Stimulated activated naive CD8-positive, alpha-beta T cell treated with anti-CD3 and anti-CD28 coated beads, Interleukin-15, Interleukin-2, amounts not matched to agents 100 ng/mL and 50 ng/mL, for 24 hours (primary cell): ENCODE results near the gene NSMCE3.
"Not testable (repeated sequence)": the region's sequence is repeated elsewhere in the genome, so short reads cannot be mapped to it uniquely, and the experiment has no call there.

Source experiments
- H3K27ac Mint-ChIP-seq: one replicate; pipeline ENCODE4 v1.8.0; 2021; ENCODE audit warnings: mild to moderate bottlenecking, mixed read lengths
- H3K27me3 Mint-ChIP-seq: one replicate; pipeline ENCODE4 v1.8.0; 2021; ENCODE audit warnings: mixed read lengths
- H3K36me3 Mint-ChIP-seq: one replicate; pipeline ENCODE4 v1.8.0; 2021; ENCODE audit warnings: low read depth, mixed read lengths
- H3K4me1 Mint-ChIP-seq: one replicate; pipeline ENCODE4 v1.8.0; 2021; ENCODE audit warnings: low read depth, mixed read lengths
- H3K4me3 Mint-ChIP-seq: one replicate; pipeline ENCODE4 v1.8.0; 2021; ENCODE audit warnings: mild to moderate bottlenecking, mixed read lengths
- H3K9me3 Mint-ChIP-seq: one replicate; pipeline ENCODE4 v1.8.0; 2021; ENCODE audit warnings: mixed read lengths

Gene NSMCE3

DNA sequence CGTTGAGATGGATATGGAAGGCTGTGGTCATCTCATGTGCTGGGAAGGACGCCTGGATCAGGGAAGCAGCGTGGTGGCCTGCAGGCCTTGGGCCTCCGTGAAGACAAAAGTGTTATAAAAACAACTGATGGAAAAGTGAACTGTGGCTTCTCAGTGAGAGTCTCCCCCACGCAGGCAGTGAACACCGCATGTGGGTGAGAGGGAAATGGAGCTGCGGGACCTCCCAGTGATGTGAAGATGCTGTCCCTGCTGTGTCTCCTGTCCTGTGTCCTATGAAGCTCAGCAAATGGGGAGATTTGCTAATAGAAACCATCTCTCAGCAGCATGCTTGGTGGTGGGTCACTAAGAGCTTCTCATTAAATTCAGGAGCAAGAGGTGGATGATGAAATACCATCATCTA lies 25.1 kb downstream of the NSMCE3 start:
- H3K9me3 Mint-ChIP-seq, result no peaks in the 10 kb centered on the region
- no peaks in the 10 kb centered on the region for H3K4me1 Mint-ChIP-seq
- H3K36me3 Mint-ChIP-seq, result no peaks in the 10 kb centered on the region

DNA sequence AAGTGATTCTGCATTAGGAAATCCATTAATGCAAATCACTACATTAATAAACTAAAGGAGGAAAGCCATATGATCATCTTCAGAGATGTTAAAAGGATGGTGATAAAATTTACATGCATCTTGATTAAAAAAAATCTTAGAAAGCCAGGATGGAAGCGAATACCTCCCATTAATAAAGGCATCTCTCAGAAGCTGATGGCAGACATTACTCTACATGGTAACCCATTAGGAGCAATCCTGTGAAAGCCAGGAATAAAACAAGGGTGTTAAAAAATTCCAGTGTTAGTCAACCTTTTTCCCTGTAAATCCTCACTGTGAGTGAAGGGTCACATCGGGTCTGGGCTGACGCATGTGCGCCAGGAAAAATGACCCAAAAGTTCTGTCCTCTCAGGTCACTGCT lies 25.5 kb downstream of the NSMCE3 start:
- Mint-ChIP-seq H3K9me3 (no peaks in the 10 kb centered on the region), H3K27ac (no peak overlapping the region), H3K36me3 (no peaks in the 10 kb centered on the region), H3K4me1 (no peaks in the 10 kb centered on the region), H3K27me3 (peaks cover 7% of the 10 kb centered on the region), H3K4me3 (no peak overlapping the region)

More for the DNA sequence above, 25.1 kb downstream of the NSMCE3 start:
- Mint-ChIP-seq H3K27me3 (peaks cover 7% of the 10 kb centered on the region), H3K4me3 (no peak overlapping the region), H3K27ac (no peak overlapping the region)

DNA sequence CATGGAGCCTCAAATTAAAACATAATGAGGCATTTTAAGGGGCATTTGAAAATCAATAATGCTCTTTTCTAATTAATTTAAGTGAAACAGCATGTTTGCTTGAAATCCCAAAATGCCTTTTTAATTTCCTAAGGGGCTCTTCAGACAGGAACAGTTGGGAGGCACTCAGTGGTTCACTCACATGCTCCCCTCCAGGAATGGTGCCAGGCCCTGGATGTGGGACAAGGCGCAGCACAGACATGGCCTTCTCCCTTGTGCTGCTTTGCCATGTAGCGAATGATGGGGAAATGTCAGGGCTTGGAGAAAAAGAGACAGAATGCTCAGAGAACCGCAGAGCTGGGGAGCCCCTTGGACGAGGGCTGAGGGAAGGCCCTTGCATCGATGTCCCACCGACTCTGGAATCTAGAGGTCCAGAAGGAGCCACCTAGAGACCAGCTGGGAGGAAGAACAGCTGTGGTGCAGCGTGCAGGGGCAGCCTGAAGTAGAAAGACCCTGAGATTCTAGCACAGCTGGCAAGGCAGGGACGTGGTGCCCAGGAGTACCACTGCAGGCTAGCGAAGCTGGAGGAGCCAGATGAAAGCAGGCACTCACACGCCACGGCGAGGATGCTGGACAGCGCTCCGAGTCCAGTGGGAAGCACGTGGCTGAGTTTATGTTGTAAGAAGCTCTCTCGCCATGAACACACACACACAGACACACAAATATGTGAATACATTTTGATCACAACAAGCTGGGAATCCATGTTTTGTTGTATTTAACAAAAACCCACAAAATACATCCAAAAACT lies 27.0 kb downstream of the NSMCE3 start:
- Mint-ChIP-seq H3K9me3 (no peaks in the 10 kb centered on the region), H3K36me3 (no peaks in the 10 kb centered on the region), H3K27ac (no peak overlapping the region), H3K4me3 (no peak overlapping the region), H3K4me1 (no peaks in the 10 kb centered on the region), H3K27me3 (peaks cover 7% of the 10 kb centered on the region)

DNA sequence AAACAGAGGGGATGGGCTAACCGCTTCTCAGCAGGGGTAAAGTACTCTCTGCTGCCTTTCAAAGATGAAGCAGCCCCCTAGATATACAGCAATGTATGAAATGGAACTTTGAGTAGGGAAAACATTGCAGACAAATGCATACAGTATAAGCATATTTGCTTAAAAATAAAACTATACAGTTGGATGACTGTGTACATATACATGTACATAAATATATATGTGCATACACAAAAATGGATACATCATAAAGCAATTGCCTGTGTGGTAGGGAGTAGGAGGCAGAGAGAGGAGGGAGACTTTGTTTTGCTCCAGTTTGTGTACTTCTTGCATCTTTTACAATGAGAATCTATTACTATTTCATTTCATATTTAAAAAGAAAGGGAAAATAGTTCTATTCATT lies 28.4 kb downstream of the NSMCE3 start:
- H3K27me3 Mint-ChIP-seq, result peaks cover 7% of the 10 kb centered on the region
- no peaks in the 10 kb centered on the region for H3K4me1 Mint-ChIP-seq
- no peak overlapping the region for H3K27ac Mint-ChIP-seq
- H3K4me3 Mint-ChIP-seq, result no peak overlapping the region
- H3K9me3 Mint-ChIP-seq, result no peaks in the 10 kb centered on the region
- H3K36me3 Mint-ChIP-seq, result no peaks in the 10 kb centered on the region

DNA sequence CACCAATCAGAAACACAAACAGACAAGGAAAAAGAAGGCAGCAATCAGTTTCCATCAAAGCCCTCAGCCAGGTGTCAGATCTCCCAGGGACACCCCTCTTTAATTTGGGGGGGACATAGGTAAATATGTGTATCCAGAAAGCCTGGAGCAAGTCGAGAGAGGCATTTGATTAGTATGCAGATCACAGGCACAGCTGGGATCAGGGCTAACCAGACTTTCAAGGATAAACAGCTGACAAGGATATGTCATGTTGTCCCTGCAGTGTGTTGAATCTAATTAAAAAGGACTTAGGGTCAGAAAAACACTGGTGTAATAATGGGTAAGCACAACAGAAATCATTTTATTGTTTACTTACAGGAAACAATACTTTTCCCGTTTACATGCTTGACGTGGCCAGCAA lies 30.2 kb downstream of the NSMCE3 start:
- Mint-ChIP-seq H3K36me3 (no peaks in the 10 kb centered on the region), H3K27me3 (peaks cover 10% of the 10 kb centered on the region), H3K4me1 (no peaks in the 10 kb centered on the region), H3K9me3 (peaks cover 11% of the 10 kb centered on the region), H3K4me3 (no peak overlapping the region), H3K27ac (no peak overlapping the region)

DNA sequence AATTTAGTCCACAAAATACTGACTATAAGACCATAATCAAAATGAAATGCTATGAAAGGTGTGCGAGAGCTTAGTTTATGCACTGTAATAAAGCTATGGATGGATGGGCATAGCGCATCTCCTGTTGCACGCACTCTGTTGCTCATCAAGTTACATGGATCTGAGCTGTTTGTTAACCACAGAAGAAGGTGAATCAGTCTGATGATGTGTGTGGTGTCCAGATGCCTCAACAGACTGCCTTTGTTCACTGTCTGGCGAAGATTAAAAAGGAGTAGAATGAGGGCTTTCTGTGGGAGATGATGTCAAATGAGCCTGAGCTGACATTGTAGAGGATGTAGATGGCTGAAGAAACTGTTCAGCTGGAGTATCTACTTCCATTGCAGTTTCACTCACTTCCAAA lies 36.1 kb downstream of the NSMCE3 start:
- H3K27me3 Mint-ChIP-seq, result peaks cover 19% of the 10 kb centered on the region
- H3K9me3 Mint-ChIP-seq, result peaks cover 11% of the 10 kb centered on the region
- H3K4me3 Mint-ChIP-seq, result no peak overlapping the region
- no peaks in the 10 kb centered on the region for H3K36me3 Mint-ChIP-seq
- H3K27ac Mint-ChIP-seq, result no peak overlapping the region
- H3K4me1 Mint-ChIP-seq, result no peaks in the 10 kb centered on the region

DNA sequence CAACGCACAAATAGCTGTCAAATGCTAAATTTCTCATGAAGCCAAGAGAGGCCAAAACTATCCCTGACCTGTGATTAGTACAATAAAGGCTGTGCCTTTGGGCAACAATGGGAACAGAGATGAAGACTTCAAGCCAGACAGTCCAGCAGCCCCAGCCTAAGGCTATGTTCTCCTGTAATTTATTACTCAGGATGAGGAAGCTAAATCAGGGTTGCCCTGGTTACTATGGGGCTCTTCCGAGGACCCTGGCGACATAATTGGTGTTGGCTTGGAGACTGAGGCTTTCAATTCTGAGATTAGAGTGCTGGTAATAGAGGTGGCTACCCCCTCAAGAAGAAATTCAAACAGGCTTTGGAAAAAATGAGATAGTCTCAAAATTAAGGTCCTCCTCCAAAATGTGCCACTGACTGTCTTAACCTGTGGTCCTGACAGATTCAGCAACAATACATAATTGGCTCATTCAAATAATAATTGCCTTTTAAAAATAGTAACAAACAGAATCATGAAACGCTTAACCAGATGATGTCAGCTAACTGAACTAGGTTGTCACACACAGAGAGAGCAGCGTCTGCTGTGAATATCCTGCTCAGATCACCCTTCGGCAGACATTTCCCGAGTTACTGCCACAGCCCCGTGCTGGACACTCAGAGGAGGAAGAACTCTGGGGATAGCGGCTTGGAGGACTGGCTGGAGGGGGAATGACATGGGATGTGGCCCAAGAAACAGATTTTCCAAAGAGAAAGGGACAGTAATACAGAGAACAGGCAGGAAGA lies 43.0 kb downstream of the NSMCE3 start:
- Mint-ChIP-seq H3K9me3 (no peaks in the 10 kb centered on the region), H3K27ac (no peak overlapping the region), H3K36me3 (no peaks in the 10 kb centered on the region), H3K27me3 (peaks cover 35% of the 10 kb centered on the region), H3K4me3 (no peak overlapping the region), H3K4me1 (no peaks in the 10 kb centered on the region)

DNA sequence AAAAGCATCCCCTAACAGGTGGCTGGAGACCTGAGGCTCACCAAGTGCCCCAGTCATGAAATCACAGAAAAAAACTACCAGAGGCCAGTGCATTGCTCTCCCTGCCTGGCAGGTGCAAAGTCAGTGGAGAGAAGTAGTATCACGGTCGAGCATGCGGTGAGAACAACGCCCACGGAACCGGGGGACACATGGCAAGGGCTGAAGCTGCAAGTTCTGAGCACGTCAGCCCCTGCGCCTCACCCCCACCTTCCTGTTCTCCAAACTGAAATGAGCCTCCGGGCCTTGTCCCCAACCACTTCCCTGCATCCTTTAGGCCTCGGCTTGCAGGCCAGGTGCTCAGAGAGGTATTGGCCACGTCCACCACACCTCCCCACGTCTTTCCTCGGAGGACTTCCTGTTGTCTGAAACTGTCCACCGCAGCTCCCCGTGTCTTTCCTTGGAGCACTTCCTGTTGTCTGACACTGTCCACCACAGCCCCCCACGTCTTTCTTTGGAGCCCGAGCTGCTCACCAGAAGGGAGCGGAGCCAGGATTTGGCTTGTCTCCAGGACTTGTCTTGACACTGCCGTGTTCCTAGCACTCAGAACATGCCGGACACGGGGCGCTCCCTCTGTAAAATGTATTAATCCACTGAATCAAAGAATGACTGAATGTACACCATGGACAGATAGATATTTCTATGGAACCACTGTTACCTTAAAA lies 43.9 kb downstream of the NSMCE3 start:
- H3K4me1 Mint-ChIP-seq, result no peaks in the 10 kb centered on the region
- H3K27me3 Mint-ChIP-seq, result peaks cover 35% of the 10 kb centered on the region
- no peak overlapping the region for H3K27ac Mint-ChIP-seq
- H3K36me3 Mint-ChIP-seq, result no peaks in the 10 kb centered on the region
- no peak overlapping the region for H3K4me3 Mint-ChIP-seq
- H3K9me3 Mint-ChIP-seq, result no peaks in the 10 kb centered on the region

DNA sequence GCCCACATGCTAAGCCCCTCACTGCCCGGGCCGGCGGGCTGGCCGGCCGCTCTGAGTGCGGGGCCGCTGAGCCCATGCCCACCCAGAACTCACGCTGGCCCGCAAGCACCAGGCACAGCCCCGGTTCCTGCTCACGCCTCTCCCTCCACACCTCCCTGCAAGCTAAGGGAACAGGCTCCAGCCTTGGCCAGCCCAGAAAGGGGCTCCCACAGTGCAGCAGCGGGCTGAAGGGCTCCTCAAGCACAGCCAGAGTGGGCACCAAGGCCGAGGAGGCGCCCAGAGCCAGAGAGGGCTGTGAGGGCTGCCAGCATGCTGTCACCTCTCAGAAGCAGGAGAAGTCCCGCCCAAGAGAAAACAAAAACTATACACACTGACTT lies 44.6 kb downstream of the NSMCE3 start:
- H3K36me3 Mint-ChIP-seq, H3K4me3 Mint-ChIP-seq, H3K27ac Mint-ChIP-seq, H3K9me3 Mint-ChIP-seq, H3K4me1 Mint-ChIP-seq: not testable (repeated sequence)
- peaks cover 28% of the 10 kb centered on the region for H3K27me3 Mint-ChIP-seq

DNA sequence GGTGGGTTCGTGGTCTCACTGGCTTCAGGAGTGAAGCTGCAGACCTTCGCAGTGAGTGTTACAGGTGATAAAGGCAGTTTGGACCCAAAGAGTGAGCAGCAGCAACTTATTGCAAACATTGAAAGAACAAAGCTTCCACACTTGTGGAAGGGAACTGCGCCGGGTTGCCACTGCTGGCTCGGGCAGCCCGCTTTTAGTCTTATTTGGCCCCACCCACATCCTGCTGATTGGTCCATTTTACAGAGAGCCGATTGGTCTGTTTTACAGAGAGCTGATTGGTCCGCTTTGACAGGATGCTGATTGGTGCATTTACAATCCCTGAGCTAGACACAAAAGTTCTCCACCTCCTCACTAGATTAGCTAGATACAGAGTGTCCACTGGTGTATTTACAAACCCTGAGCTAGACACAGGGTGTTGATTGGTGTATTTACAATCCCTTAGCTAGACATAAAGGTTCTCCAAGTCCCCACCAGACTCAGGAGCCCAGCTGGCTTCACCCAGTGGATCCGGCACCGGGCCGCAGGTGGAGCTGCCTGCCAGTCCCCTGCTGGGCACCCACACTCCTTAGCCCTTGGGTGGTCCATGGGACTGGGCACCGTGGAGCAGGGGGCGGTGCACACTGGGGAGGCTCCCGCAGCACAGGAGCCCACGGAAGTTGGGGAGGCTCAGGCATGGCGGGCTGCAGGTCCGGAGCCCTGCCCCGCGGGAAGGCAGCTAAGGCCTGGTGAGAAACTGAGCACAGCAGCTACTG lies 45.2 kb downstream of the NSMCE3 start:
- not testable (repeated sequence) for H3K4me3 Mint-ChIP-seq, H3K27ac Mint-ChIP-seq, H3K9me3 Mint-ChIP-seq, H3K4me1 Mint-ChIP-seq, H3K36me3 Mint-ChIP-seq
- peaks cover 24% of the 10 kb centered on the region for H3K27me3 Mint-ChIP-seq

DNA sequence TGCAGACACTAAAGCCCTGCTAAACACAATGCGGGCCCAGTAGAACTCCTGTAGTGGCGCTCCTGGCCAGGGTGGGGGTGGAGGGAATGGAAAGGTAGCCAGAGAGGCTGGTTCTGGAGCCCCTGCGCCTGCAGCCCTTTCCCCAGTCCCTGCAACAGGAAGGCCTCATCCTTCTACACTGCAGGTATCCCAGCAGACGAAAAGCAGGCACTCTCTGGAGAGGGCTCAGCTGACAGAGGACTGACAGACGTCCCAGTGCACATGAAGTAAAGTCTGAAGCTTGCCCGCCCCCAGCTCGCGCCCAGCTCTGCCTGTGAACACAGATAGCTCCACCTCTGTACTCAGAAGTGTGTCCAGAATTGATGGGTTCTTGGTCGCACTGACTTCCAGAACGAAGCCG lies 46.0 kb downstream of the NSMCE3 start:
- Mint-ChIP-seq H3K9me3 (no peaks in the 10 kb centered on the region), H3K4me3 (no peak overlapping the region), H3K27me3 (peaks cover 24% of the 10 kb centered on the region), H3K4me1 (no peaks in the 10 kb centered on the region), H3K27ac (no peak overlapping the region), H3K36me3 (no peaks in the 10 kb centered on the region)

DNA sequence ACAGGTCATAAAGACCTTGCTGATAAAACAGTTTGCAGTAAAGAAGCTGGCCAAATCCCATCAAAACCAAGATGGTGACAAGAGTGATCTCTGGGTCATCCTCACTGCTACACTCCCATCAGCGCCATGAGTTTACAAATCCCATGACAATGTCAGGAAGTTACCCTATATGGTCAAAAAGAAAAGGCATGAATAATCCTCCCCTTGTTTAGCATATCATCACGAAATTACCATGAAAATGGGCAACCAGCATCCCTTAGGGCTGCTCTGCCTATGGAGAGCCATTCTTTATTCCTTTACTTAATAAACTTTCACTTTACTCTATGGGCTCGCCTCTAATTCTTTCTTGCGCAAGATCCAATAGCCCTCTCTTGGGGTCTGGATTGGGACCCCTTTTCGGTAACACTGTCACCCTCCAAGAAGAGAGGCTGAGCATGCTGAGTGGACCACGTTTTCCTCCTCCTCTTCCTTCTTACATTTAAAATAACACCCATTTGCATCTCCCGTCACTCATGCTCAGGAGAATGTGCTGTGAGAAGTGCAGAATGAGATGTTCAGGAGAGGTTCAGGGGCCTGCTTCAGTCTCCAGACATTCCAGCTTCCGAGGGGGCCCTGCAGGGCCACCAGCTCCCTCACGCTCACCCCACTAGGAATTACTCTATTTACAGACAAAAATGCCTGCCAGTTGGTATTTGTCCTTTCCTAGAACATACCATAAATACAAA lies 47.3 kb downstream of the NSMCE3 start:
- H3K27ac Mint-ChIP-seq, result no peak overlapping the region
- no peaks in the 10 kb centered on the region for H3K9me3 Mint-ChIP-seq
- no peaks in the 10 kb centered on the region for H3K4me1 Mint-ChIP-seq
- H3K4me3 Mint-ChIP-seq, result no peak overlapping the region
- H3K27me3 Mint-ChIP-seq, result peaks cover 32% of the 10 kb centered on the region
- H3K36me3 Mint-ChIP-seq, result no peaks in the 10 kb centered on the region

DNA sequence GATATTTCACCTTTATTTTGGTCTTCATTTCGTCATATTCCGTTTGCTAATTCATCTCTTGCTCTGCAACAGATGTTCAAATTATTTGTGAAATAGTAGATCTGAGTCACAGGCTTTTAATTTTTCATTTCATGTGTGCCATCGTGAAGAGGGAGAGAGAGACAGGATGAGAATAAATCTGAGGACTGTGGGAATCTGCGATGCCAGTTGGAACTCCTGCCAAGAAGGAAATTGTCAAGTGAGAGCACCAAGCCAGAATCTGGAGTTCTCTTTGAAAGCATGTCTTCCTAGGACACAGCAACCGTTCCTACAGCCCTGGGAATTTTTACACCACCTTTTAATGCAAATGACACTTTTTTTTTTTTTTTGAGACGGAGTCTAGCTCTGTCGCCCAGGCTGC lies 48.8 kb downstream of the NSMCE3 start:
- H3K9me3 Mint-ChIP-seq, result no peaks in the 10 kb centered on the region
- H3K27ac Mint-ChIP-seq, result no peak overlapping the region
- no peaks in the 10 kb centered on the region for H3K36me3 Mint-ChIP-seq
- no peaks in the 10 kb centered on the region for H3K4me1 Mint-ChIP-seq
- no peak overlapping the region for H3K4me3 Mint-ChIP-seq
- peaks cover 30% of the 10 kb centered on the region for H3K27me3 Mint-ChIP-seq

DNA sequence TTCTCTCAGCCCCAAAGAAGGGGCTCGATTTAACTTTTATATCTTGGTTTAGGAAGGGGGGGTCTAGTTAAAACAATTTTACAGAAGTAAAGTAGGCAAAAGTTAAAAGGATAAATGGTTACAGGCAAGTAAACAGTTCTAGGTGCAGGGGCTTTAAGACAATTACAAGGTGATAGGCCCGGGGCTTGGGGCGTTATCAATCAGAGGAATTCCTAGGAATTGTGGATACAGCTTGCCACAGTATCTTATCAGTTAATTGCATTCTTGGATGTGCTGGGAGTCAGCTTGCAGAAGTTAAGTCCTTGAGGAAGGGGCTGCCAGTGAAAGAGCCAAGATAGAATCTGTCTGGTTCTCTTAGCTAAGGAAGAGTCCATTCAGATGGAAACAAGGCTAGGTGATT lies 52.7 kb downstream of the NSMCE3 start:
- no peak overlapping the region for H3K4me3 Mint-ChIP-seq
- H3K27me3 Mint-ChIP-seq, result peaks cover 38% of the 10 kb centered on the region
- no peaks in the 10 kb centered on the region for H3K9me3 Mint-ChIP-seq
- H3K27ac Mint-ChIP-seq, result no peak overlapping the region
- no peaks in the 10 kb centered on the region for H3K36me3 Mint-ChIP-seq
- H3K4me1 Mint-ChIP-seq, result no peaks in the 10 kb centered on the region
